ENCODE data around the gene TRAK1. TPM values are rescaled to one million over a fixed set of nuclear protein-coding genes. Genes with fewer than 3 reads are reported as not detected.
A peak's percentile ranks its signal among the peaks of the same experiment; 100 is the strongest.

The TRAK1 gene
- total and polyA plus RNA-seq, 2 of the 4 experiments (the other 2 are of a cell fraction) = 25.6 to 28.1 TPM

DNA sequence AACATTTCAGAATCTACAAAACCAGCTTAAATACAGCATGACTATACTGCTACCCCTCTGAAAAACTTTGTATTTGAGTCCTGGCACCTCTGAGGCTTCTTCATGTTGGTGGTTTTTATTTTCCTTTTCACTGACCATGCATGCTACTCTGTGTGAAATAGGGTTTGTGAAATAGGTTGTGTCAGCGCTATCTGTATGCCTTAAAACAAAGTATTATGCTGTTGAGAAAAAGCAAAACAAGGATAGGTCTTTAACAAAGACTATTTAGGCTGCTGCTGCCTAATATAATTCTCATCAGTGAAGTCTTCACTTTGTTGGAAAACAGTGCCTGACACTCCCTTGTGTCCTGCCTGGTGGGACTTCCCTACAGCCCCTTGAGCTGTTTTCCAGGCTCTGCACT, 28.7 kb upstream of the TRAK1 start:
- CTCF ChIA-PET = interaction anchor here (1.1 kb wide), 1 partner anchor 37 kb away, joined by 3 read pairs; no protein-coding TSS in a partner anchor
- Histone ChIP-seq H3K4me1 (ENCODE audit: control insufficient read depth, insufficient read depth, low read length) (peaks cover 13% of the 10 kb centered on the region), H3K27me3 (ENCODE audit: control insufficient read depth, insufficient read depth, low read length) (no peaks in the 10 kb centered on the region), H3K9ac (ENCODE audit: low read depth, low read length) (no peak overlapping the region), H4K8ac (ENCODE audit: low read depth in 2 of 2, low read length in 2 of 2) (peak overlapping the region; percentile 24 to 59; a peak in 2 of 4 replicates), H3K23ac (ENCODE audit: low read depth, low read length) (peak overlapping the region; percentile 72), H4K91ac (ENCODE audit: insufficient read depth, low read depth, low read length) (peak overlapping the region; percentile 67; the same call in 1 of the 2 replicates), H2AK5ac (ENCODE audit: low read depth, low read length) (peak overlapping the region; percentile 94), H2AFZ (replicated peaks; ENCODE audit: low read length, poor library complexity) (peak overlapping the region; percentile 62), H3K9me3 (ENCODE audit: control insufficient read depth, insufficient read depth, low read length) (no peaks in the 10 kb centered on the region), H2BK5ac (ENCODE audit: low read depth, low read length, poor library complexity, severe bottlenecking) (peak overlapping the region; percentile 79), H3K4me3 (ENCODE audit: insufficient read depth, low read depth, low read length) (no peak overlapping the region), H4K20me1 (ENCODE audit: insufficient read depth, low read length) (no peaks in the 10 kb centered on the region), H2AK9ac (replicated peaks; ENCODE audit: low read depth, low read length, poor library complexity) (peak overlapping the region; percentile 66), H2BK20ac (ENCODE audit: low read depth, low read length) (peak overlapping the region; percentile 90), H2BK120ac (ENCODE audit: low read depth, low read length) (peak overlapping the region; percentile 88), H3K14ac (replicated peaks; ENCODE audit: low read depth, low read length) (peak overlapping the region; percentile 85), H3K4ac (ENCODE audit: low read depth, low read length) (peak overlapping the region; percentile 86), H3K36me3 (ENCODE audit: control insufficient read depth, insufficient read depth, low read length) (no peaks in the 10 kb centered on the region), H3K79me1 (ENCODE audit: low read depth in 1 of 2, low read length in 2 of 2) (peaks cover 30 to 68% of the 10 kb centered on the region in 2 experiments; a peak in 3 of 4 replicates), H3K18ac (ENCODE audit: low read depth, low read length) (0 out of 2 replicates have a peak overlapping the region, but pooled peaks have one; percentile 4), H3K9me1 (ENCODE audit: insufficient read depth, low read length) (peaks cover 29% of the 10 kb centered on the region), H3K27ac (ENCODE audit: insufficient read depth, low read length) (peak overlapping the region; percentile 50; the same call in 1 of the 2 replicates), H3K56ac (ENCODE audit: extremely low read depth, insufficient read depth, low read length) (no peak overlapping the region; the same call in 1 of the 2 replicates), H2BK15ac (ENCODE audit: low read depth, low read length) (peak overlapping the region; percentile 88; the same call in 2 of the 3 replicates), H4K5ac (ENCODE audit: low read depth, low read length) (peak overlapping the region; percentile 52; the same call in 1 of the 2 replicates), H3K4me2 (ENCODE audit: low read depth, low read length) (no peak overlapping the region)
- BruUV-seq (replicated peaks) = no TSS peak
- in situ Hi-C loops (cut with MboI; ENCODE audit: low sequenced_read_pairs) (no loop called here), dilution Hi-C loops (cut with HindIII; ENCODE audit: low sequenced_read_pairs, unreplicated experiment) (no loop called here), intact Hi-C loops (cut with micrococcal nuclease) (loop anchor here (2.0 kb wide), 1 partner anchor 26 kb away; no protein-coding TSS in a partner anchor)
- DNase-seq (no peak), ATAC-seq (ENCODE audit: low read depth) (no peak)
- no peak for TF ChIP-seq SMC3 (IDR thresholded peaks at IDR 0.05; ENCODE audit: low read depth, low read length)
- TF ChIP-seq, protein P1, sequence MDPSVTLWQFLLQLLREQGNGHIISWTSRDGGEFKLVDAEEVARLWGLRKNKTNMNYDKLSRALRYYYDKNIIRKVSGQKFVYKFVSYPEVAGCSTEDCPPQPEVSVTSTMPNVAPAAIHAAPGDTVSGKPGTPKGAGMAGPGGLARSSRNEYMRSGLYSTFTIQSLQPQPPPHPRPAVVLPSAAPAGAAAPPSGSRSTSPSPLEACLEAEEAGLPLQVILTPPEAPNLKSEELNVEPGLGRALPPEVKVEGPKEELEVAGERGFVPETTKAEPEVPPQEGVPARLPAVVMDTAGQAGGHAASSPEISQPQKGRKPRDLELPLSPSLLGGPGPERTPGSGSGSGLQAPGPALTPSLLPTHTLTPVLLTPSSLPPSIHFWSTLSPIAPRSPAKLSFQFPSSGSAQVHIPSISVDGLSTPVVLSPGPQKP (IDR thresholded peaks at IDR 0.05; ENCODE audit: borderline replicate concordance, low read depth, low read length) = no peak
- TF ChIP-seq RCOR1 (IDR thresholded peaks at IDR 0.05; ENCODE audit: insufficient replicate concordance, low read length) = no peak
- no peak for TF ChIP-seq MAZ (IDR thresholded peaks at IDR 0.05; ENCODE audit: borderline replicate concordance, low read depth, low read length)
- no peak for TF ChIP-seq CEBPB (IDR thresholded peaks at IDR 0.05; ENCODE audit: low read depth, low read length)
- no peak for TF ChIP-seq MXI1 (IDR thresholded peaks at IDR 0.05; ENCODE audit: borderline replicate concordance, low read depth, low read length)
- POLR2A ChIA-PET (ENCODE audit: unreplicated experiment) = no interaction called here
- WGBS, 2 experiments (ENCODE audit: extremely low coverage in 2 of 2, insufficient read length in 1 of 2) = no CpG with 5 or more reads among the region's 1 CpG
